NCI-H2029 treated with DMSO at 0.1 percent for 48 hours (cell line): ENCODE data around the gene FBLN1.
A peak's percentile ranks its signal among the peaks of the same experiment; 100 is the strongest.
"Not testable (repeated sequence)": the region's sequence is repeated elsewhere in the genome, so short reads cannot be mapped to it uniquely, and the experiment has no call there.

Experiments
- DNase-seq: peaks from one replicate; lab custom pipeline; 2025; lab: John Stamatoyannopoulos, UW

Gene FBLN1

GRCh38 chr22:45528046-45528445 is 25.4 kb downstream of the FBLN1 start:
- no peak for DNase-seq

GRCh38 chr22:45529105-45529504 is 26.4 kb downstream of the FBLN1 start:
- no peak for DNase-seq

GRCh38 chr22:45529971-45530575 is 27.4 kb downstream of the FBLN1 start:
- no peak for DNase-seq

GRCh38 chr22:45531441-45532234 is 29.0 kb downstream of the FBLN1 start:
- DNase-seq, result no peak

GRCh38 chr22:45532235-45532631 is 29.6 kb downstream of the FBLN1 start:
- no peak for DNase-seq

GRCh38 chr22:45533703-45534102 is 31.0 kb downstream of the FBLN1 start:
- DNase-seq, result no peak

GRCh38 chr22:45534339-45535192 is 31.9 kb downstream of the FBLN1 start:
- peak; percentile 13 for DNase-seq

- no peak for DNase-seq
Measured at GRCh38 chr22:45535290-45535689, 32.6 kb downstream of the FBLN1 start.

DNA sequence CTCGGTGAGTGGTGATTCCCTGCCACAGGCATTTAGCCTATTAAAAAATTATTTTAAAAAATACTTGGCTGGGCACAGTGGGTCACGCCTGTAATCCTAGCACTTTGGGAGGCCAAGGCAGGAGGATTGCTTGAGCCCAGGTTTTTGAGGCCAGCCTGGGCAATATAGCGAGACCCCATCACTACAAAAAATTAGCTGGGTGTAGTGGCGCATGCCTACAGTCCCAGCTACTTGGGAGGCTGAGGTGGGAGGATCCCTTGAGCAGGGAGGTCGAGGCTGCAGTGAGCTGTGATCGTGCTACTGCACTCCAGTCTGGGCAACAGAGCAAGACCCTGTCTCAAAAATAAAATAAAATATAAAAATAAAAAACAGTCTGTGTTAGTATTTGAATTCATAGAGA is 33.2 kb downstream of the FBLN1 start:
- DNase-seq, result not testable (repeated sequence)

DNA sequence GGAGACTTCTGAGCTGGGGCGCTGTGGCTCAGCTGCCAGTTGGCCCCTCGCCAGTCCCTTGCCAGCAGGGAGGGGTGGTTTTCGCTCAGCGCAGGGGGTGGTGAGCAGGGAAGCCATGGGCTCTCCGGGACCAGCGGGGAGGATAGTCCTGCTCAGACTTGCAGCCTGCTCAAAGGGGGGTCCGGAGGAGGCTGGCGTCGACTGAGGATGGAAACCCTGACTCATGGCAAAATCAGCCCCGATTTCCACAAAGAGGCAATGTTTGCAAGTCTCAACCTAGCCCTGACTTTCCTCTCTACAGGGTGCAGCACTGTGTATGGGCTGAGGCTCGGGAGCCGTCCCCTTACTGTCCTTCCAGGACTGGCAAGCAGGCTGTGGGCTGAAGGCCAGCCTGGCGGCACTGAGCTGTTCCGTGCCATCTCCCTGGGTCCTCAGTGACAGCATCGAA is 35.1 kb downstream of the FBLN1 start:
- no peak for DNase-seq

- no peak for DNase-seq
Measured at GRCh38 chr22:45538281-45538680, 35.6 kb downstream of the FBLN1 start.

GRCh38 chr22:45540122-45540521 is 37.4 kb downstream of the FBLN1 start:
- no peak for DNase-seq

DNA sequence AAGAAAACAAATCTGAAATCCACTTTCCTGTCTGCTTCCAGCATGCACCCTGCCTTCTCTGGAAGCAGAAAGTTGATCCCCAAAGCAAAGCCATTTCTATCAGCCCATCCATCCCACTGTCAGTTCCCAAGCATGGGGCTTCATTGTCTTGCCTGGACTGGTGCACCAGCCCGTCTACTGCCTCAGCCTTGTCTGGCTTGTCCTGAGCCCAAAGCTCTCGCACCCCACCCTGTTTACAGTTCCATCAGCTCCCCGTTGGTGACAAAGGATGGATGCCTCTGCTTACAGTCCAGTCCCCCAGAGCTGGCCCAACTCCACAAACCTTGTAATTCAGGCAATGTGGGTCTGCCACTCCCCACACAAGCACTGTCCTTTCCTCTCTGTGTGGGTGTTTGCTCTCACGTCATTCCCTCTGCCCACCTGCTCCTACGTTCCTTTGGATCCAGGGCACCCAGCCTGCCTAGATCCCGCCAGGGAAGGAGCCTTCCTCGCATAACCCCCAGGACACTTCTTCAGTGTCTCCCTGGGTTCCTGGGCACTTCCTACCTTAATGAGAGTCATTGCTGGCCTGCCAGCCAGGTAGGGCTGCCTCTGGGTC is 38.8 kb downstream of the FBLN1 start:
- DNase-seq, result no peak

DNA sequence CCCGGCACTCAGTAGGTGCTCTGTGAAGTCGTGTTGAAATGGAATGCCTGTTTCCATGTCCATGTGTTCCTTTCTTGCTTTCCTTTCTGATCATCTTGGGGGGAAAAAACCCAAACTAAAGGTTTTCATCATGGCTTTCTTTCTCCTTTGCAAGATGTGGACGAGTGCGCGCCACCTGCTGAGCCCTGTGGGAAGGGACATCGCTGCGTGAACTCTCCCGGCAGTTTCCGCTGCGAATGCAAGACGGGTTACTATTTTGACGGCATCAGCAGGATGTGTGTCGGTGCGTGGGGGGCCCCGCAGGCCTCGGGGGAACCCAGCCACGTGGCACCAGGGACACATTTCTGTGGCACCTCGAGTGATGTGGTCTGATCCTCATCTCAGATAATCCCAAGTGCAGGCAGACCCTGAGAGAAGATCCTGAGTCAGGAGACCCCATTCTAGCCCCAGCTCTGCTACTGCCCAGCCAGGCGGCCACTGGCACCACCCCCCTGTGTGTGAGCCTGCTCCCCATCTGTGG is 39.4 kb downstream of the FBLN1 start:
- DNase-seq, result no peak

GRCh38 chr22:45542736-45543135 is 40.1 kb downstream of the FBLN1 start:
- DNase-seq, result not testable (repeated sequence)

GRCh38 chr22:45543243-45543642 is 40.6 kb downstream of the FBLN1 start:
- no peak for DNase-seq

GRCh38 chr22:45544588-45545170 is 42.0 kb downstream of the FBLN1 start:
- DNase-seq, result no peak

GRCh38 chr22:45546333-45547015 is 43.8 kb downstream of the FBLN1 start:
- DNase-seq, result peak; percentile 60

GRCh38 chr22:45547016-45547345 is 44.3 kb downstream of the FBLN1 start:
- no peak for DNase-seq

DNA sequence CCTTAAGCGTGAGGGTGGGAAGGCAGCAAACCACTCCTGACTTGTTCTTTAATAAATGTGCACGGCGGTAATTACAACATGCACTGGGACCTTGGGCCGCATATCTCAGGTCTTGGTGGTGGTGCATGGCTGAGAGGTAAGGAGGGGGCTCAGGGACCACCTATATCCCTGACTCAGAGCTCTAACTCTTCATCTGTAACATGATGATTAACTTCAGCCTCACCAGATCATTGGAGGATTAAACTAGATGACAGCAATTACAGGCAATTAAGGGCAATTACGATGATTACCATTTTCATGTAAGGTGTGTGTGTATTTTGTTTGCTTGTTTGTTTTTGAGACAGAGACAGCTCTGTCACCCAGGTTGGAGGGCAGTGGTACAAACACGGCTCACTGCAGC is 45.0 kb downstream of the FBLN1 start:
- no peak for DNase-seq

DNA sequence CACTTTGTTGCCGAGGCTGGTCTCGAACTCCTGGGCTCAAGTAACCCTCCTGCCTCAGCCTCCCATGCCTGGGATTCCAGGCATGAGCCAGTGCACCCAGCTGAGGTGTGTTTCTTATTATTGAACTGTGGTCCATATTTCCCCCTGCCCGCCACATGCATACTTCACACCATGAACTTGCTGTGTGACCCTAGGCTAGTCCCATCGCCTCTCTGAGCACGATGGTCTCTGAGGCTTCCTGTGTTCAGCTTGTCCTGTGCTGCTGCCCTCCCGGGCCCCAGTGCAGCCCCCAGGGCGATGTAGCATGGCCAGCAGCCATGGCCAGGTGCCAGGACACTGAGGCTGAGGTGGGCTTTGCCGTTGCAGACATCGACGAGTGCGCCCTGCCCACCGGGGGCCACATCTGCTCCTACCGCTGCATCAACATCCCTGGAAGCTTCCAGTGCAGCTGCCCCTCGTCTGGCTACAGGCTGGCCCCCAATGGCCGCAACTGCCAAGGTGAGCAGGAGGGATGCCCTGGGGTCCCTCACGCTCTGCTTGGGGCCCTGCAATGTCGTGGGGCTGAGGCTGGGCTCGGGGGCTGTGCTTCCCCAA is 45.7 kb downstream of the FBLN1 start:
- DNase-seq, result no peak
